Inferior parietal cortex (tissue), 1 donor: ENCODE results near the gene DNALI1.
A peak's percentile ranks its signal among the peaks of the same experiment; 100 is the strongest.

Source experiments
- DNase-seq: peaks from one replicate; pipeline ENCODE4 v3.0.0-alpha.2; 2016; ENCODE audit errors: extremely low spot score

DNALI1 gene

GRCh38 chr1:37601441-37601840 lies 44.7 kb downstream of the DNALI1 start:
- no peak for DNase-seq

- DNase-seq, result peak; percentile 66
These were observed 46.3 kb downstream of the DNALI1 start for GRCh38 chr1:37602750-37603694.

GRCh38 chr1:37605061-37605650 lies 48.4 kb downstream of the DNALI1 start:
- DNase-seq, result no peak

DNA sequence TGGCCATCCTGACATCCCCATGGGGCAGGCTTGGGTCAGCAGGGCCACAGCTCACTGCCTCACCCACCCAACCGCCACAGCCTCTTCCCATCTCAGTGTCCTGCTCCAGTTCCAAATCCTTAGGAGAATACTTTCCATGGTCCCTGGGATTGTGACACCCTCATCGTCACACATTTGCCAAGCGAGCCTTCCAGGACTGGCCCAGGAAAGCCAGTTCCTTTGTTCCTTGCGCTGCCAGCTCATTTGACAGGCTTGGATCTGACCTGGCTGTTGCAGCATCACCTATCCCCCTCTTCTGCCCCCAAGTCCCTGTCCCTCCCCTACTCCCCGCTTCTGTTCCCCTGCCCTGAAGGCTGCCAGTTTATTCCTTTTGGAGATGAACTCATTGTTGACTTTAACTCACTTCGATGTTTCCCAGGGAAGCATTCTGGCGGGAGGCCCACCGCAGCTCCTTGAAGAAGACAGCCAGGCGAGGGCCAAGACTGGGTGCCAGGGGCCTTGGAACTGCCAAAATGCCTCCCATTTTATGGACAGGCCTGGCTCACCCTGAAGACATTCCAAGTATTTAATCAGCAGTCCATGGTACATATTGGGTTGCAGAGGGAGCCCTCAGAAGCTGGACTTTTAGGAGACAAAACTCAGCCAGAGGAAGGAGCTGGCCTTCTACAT lies 49.2 kb downstream of the DNALI1 start:
- DNase-seq, result no peak

- no peak for DNase-seq
These were observed 49.9 kb downstream of the DNALI1 start for GRCh38 chr1:37606481-37607263.

DNA sequence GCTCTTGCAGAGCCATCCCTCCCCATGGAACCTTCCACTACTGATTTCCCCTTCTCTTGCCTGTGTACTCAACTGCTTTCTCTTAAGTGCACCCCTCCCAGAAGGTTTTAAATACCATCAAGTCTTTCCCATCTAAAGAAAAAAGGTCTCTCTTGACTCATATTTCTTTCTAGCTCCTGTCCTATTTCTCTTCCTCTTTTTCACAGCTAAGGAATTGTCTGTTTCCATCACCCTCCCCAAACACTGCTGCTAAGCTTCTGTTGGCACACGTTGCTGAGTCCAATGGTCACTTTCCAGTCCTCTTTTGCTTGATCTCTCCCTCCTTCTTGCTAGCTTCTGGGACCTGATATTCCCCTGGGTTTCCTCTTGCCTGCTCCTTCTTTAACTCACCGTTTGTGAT lies 52.3 kb downstream of the DNALI1 start:
- no peak for DNase-seq

DNA sequence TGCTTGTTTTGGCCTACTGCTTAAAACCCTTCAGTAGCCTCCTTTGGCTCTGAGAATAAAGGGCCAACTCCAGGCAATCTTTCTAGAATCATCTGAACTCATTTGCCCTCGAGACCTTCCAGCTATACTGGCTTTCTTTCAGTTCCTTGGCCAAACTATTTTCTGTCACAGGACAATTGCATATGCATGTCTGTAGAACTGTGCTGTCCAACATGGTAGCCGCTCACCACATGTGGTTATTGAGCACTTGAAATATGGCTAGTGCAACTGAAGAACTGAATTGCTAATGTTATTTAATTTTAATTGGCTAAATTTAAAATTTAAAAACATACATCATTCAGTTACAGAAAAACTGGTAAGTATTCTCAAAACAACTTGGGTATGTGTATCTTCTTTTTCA lies 53.3 kb downstream of the DNALI1 start:
- DNase-seq, result no peak

- no peak for DNase-seq
These were observed 55.4 kb downstream of the DNALI1 start for GRCh38 chr1:37612186-37612585.

- no peak for DNase-seq
These were observed 57.4 kb downstream of the DNALI1 start for GRCh38 chr1:37614105-37614504.

GRCh38 chr1:37616330-37616729 lies 59.6 kb downstream of the DNALI1 start:
- DNase-seq, result no peak
